GM21737 (cell line): Measurements from ENCODE around the gene POLN.
"Not testable (repeated sequence)": the region's sequence is repeated elsewhere in the genome, so short reads cannot be mapped to it uniquely, and the experiment has no call there.

Experiments used
- ATAC-seq: cut with Tn5 transposase; IDR thresholded peaks from one replicate; pipeline ENCODE4 v1.9.1; 2021; ENCODE audit warnings: mild to moderate bottlenecking, moderate library complexity; ENCODE audit not compliant: unreplicated experiment

POLN gene

DNA sequence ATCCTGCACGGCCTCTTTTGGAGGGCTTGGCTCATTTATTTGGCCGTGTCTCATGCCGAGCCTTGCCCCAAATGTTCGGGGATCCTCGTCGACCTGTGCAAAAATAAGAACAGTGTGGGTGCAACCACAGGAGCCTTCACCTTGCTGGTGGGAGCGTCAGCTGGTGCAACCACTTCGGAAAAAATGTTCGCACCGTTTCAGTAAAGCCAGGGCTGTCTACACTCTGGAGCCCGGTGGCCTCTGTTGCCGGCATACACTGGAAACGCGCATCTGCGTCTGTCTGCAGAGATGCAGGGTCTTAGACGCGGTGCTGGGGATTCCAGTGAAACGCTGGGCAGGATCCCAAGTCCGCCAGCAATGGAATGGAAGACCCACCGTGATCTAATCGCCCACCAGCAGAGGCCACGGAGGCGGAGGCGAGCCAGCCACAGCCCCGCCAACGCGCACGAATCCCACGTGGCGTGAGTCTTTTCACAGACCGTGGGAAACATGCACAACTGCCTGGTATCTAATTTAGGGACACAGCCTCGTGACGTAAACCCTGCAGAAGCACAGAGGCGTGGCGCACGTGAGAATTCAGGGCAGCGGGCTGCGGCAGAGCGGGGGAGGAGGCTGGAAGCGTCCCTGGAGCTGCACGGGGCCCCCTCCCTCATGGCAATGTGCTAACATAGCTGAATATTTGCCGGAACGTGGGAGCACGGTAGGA, 33.8 kb upstream of the POLN start:
- ATAC-seq, result no peak

DNA sequence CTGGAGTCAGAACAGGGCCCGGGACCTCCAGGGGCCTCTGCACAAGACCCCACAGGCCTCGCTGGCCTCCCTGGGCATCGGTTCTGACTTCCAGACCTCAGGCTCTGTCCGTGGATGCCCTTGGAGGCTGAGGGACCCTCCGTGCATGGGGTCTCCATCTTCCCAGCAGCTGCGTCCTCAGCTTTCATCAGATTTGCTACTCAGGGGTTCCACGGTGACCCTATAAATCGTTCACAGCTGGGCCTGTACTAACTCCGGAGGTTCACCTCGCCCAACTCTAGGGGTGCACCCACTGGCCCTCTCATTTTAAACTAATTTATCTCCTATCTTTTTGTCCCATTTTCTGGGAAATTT, 33.1 kb upstream of the POLN start:
- ATAC-seq, result not testable (repeated sequence)

DNA sequence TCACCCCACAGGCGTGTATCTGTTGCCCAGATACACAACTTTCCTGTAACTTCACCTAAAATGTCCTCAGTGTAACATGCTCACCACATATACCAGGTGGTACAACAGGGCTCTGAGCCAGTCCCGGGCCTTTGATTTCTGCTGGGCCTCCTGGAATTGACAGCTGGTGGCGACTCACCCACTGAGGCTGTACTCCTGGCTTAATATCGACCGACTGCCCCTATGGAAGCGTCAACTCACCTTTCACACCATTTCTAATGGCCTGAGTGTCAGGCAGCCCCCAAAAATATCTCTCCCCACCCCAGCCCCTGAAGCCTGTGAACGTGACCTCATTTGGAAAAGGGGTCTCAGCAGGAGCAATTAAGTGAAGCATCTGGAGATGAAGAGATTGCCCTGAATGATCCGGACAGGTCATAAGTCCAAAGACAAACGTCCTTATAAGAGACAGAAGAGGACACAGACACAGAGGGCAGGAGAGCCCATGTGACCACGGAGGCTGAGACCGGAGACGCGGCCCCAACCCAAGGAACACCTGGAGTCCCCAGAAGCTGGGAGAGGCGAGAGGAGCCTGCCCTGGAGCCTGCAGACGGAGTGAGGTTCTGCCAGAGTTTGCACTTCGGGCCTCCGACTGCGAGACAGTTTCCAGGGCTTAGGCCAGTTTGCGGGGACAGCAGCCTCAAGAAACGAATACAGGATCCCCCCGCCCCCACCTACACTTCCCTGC, 32.6 kb upstream of the POLN start:
- no peak for ATAC-seq

DNA sequence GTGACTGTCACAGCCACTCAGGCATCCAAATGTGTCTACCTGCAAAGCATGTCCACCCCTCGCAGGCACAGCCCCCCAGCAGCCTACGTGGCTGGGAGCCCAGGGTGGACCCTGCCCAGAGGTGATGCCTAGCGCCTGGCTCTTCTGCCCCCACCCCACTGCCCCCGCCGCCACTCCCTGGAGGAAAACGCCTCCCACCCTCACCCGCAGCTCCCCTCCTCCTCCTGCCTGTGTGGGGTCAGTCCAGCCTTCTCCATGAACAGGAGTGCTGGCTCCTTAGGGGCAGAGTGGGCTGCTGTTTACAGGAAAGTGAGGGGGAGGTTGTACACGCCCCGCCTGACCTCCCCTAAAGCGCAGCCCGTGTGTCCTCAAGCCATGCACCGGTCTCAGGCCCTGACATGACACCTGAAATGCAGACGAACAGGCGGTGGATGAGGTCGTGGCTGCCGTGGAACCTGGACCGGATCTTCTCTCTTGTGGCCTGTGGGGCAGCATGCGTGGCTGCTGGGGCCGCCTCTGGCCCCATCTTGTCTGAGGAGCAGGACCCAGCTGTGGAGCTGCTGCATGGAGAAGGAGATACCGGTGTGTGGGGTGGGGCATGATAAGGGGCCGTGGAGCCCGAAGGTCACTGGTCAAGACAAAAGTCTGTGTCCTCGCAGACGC, 31.9 kb upstream of the POLN start:
- no peak for ATAC-seq

DNA sequence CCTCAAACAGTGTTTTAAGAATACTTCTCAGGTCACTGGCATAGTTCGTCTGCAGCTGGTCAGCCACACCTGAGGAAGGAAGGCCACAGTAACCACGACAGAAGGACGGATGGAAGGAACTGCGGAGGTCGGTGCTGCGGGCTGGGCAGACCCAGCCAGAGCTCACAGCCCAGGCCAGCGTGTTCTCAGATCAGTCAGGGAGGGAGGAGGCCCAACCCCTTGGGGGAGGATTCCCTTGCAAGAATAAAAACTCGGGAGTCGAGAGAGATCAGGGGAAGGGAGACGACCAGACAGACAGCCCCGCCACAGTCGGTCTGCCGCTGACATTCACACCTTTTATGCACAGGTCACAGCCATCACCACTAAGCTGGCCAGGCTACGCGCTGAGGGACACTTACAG, 31.3 kb upstream of the POLN start:
- no peak for ATAC-seq

DNA sequence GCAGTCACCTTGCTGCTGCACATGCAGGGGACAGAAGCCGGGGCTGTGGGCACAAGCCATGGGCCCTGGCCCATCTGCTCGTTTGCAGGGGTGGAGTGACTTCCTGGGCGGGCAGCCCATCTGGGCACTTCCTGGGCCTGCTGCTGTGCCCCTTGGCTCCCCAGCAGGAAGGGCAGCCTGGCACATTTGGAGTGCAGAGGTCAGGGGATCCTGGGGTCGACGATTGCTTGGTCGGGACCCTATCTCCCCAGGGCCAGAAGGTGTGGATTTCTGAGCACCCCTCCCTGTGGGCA, 30.9 kb upstream of the POLN start:
- ATAC-seq, result no peak

DNA sequence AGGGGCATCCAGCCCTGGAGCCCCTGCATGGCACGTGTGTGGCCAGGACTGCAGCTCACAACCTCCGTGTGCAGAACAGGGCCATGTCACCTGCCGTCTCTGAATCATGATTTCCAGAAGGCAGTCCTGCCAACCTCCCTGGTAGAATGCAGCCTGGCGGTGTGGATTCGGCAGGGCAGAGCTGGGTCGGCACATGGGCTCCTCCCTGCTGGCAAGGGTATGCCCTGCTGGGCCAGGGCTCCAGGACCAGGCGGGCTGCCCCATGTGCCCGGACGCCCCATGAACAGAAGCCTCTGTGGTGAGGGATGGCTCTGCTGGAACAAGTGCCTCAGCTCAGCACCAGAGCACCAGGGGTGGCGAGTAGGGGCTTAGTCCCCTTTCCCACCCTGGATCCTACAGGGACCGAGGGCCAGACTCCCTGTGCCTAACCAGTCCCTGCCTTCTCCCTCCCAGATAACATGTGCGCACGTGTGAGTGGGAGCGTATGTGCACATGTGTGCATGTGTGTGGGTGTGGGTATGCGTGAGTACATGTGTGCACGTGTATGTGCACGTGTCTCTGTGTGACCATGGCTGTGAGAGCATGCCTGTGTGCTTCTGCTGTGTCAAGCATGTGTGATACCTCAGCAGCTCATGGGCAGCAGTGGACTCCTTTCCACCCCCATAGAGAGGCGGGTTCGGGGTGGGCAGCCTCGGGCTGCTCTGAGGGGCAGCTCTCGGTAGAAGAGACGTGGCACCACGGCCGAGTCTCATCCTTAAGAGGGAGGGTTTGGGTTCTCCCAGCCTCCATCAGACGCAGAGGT, 30.3 kb upstream of the POLN start:
- ATAC-seq, result no peak

DNA sequence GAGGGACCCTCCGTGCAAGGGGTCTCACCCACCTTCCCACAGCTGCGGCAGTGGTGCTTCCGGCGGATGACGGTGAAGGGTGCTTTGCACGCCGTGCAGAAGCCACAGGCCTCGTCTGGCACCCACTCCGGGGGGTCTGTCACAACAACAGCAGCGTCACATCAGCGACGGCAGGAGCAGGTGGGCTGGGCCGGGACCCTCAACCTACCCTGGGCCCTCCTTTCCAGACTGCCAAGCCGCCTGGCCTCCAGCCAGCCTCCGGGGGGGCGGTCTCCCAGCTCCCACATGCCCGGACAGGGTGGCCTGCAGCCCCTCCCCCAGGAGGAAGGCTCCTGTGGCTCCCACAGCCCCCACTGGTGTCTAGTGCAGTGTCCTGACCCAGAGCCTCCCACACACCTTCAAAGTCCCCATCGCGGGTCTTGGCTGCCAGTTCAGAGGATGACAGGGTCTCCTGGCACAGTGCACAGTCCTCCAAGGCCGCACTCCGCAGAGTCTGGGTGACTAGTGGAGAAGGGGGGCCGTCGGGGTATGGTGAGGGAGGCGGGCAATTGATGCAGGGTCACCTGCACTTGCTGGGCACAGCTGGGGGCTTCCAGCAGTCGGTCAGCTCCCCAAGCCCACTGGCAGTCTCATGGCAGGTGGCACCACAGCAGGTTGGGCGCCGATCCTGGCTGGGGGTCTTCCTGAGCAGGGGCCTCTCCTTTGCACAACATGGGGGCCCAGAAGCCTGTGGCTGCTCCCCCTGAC, 29.5 kb upstream of the POLN start:
- ATAC-seq, result no peak

DNA sequence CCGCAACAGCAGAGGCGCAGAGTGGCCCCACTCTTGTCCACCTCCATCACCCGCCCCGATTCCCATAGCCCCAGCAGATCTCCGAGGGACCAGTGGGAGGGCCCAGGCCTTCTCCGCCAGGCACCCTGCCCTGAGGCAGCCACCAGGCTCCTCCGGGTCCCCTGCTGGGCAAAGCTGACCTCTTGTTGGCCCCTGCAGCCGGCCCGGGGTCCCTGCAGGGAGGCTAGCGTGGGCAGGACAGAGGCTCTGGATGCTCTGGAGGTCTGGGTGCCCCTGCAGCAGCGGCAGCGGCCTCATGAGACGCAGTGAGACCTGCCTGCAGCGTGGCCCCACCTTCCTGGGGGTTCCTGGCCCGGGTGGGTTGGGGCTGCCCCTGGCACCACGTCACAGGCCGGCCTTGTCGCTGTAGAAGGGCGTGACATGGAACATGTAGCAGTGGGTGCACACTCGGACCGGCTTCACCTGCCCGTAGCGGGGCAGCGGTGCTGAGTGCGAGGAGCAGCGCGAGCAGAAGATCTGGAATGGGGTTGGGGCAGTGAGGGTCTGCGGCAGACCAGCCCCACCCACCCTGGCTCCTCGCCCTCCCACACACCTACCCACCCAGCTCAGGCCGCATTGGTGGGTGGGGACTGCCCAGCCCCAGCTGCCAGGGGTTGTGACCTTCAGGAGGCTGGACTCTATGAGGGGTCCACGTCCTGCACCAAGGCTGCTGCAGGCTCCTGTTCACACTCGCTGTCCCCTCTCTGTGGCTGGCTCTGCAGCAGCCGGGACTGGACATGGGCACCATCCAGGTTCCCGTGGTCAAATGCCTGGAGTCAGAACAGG, 28.6 kb upstream of the POLN start:
- ATAC-seq, result no peak

DNA sequence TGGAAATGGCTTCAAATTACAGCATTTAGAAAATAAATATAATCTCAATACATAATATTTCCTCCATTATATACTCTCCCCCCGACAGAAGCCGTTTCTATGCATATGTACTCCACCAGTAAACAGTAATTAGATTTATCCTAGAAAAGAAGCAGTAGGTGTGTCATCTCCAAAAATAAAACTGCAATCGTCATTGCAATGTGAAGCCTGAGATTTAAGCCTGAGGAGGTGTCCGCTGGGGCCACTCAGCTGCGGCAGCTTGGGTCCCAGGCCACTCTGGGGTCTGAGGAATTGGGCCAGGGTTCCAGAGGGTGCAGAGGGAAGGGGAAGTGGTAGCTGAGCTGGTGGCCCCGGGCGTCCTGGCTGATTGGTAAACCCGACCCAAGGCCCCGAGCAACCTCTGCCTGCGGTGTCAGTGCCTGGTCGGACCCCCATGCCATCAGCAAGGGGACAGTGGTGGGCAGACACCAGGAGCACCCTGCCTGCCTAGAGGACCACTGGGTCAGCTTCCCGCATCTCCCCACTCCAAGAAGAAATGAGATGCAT, 27.8 kb upstream of the POLN start:
- ATAC-seq, result no peak

DNA sequence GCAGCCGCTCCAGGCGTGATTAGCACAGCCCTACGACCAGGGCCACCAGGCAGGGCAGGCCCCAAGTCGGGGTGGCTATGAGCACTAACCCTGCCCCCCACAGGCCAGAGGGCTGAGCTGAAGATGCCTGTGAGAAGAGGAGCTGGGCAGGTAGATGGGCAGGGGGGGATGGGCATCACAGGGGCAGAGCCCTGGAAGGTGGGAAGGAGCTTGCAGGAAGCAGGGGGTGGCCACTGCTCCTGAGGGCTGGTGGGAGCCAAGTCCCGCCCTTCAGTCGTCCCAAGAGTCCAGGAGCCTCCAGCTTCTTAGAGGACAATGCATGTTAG, 27.2 kb upstream of the POLN start:
- ATAC-seq, result no peak

DNA sequence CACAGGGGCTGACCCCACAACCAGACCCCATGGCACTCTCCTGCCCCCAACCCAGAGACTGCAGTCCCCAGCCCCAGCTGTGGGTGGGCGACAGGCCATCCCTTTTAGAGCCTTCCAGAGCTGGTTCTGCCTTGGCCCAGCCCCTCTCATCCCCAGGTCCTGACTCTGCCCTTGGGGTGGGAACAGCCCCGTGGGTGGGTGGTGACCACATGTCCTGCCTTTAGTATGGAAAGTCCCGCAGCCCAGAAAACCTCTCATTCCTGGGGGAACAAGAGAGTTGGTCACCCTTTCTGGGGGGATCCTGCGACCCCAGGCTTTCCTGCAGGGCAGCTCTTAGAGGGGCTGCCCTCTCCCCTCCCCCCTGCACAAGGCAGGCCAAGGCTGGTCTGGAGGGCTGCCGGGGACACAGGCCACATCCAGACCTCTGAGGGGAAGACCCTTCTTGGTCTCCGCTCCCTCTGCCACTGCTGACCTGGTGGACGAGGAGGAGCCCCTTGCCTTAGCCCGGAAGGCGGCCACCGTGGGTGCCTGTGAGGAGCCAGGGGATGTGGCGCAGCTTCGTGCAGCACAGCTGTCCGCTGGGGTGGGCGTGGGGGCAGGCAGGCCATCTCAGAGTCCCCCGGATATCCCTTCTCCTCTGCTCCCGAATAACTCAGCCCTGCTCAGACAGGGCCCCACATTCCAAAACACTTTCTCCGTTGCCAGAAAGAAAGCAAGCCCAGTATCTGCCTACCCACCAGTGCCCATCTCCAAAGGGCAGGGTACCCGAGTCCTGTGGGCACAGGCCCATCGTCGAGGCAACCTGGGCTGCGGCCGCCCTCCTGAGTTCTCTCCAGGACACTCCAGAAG, 26.7 kb upstream of the POLN start:
- no peak for ATAC-seq

DNA sequence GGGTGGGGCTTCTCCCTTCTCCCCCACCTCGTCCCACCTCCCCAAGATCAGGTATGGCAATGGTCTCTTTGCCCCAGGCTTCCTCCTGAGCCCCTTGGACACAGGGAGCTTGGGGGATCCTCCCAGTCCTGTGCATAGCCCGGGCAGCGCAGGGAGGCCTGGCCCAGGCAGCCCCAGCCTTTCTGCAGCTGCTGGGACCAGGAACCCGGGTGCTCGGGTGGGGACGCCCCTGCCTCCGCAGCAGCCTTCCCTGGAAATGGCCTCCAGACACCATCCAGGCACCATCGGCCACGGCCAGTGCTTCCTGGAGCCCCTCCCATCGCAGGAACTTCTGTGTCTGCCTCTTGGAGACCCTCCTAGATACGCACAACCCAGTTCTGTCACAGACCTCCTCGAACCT, 25.9 kb upstream of the POLN start:
- no peak for ATAC-seq

DNA sequence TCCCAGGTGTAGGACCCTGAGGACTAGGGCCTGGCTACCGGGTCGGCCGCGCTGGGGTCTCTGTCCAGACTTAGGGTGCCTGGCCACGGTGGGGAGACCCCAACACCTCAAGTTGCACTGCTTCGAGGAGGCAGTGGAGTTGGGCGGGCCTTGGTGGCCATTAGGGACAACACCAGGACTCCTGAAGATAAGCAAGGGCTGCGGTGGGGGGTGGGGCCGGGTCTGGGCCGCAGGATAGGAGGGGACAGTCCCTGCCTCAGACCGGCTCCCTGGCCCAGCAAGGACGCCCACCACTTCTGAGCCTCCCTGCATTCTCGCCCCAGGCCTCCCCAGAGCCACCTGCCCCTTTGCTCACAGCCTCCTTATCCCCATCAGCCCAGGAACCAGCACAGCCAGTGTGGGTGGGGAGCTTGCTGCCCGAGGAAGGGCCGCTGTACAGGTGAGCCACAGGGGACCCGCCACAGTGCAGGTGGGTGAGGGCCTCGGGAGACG, 25.4 kb upstream of the POLN start:
- no peak for ATAC-seq

DNA sequence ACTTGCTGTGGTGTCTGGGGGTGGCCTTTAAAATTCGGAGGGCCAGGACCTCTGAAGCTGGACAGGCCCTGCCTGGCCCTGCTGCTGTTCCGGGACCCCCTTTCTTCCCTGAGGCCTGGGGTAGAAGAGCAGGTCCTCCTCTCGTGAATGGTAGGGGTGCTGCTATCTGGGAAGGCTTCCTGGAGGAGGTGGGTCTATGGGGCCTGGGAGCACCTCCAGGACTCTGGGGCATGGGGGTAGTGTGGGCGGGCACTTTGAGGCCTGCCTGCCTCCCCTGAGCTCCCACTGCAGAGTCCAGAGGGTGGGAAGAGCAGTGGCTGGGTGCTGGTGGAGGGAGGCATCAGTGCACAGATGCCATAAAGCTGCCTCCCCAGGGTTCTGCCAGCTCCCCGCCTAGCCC, 24.9 kb upstream of the POLN start:
- ATAC-seq, result no peak

DNA sequence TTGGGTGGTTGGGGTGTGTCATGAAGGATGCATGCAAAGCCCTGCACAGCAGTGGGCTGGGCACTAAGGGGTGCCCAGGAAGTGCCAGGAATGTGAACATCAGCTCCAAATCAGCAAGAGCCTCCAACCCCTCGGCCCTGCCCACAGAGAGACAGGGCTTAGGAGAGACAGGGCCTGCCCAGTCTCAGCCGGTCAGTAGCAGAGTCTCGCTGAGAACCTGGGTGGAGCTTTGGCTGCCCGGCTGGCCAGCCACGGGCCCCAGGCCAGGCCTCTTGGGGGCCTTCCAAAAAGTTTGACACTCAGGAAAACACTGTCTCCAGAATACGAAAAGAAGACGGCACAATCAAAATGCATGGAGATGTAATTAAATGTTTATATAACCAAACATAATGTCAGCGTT, 24.3 kb upstream of the POLN start:
- ATAC-seq, result no peak

DNA sequence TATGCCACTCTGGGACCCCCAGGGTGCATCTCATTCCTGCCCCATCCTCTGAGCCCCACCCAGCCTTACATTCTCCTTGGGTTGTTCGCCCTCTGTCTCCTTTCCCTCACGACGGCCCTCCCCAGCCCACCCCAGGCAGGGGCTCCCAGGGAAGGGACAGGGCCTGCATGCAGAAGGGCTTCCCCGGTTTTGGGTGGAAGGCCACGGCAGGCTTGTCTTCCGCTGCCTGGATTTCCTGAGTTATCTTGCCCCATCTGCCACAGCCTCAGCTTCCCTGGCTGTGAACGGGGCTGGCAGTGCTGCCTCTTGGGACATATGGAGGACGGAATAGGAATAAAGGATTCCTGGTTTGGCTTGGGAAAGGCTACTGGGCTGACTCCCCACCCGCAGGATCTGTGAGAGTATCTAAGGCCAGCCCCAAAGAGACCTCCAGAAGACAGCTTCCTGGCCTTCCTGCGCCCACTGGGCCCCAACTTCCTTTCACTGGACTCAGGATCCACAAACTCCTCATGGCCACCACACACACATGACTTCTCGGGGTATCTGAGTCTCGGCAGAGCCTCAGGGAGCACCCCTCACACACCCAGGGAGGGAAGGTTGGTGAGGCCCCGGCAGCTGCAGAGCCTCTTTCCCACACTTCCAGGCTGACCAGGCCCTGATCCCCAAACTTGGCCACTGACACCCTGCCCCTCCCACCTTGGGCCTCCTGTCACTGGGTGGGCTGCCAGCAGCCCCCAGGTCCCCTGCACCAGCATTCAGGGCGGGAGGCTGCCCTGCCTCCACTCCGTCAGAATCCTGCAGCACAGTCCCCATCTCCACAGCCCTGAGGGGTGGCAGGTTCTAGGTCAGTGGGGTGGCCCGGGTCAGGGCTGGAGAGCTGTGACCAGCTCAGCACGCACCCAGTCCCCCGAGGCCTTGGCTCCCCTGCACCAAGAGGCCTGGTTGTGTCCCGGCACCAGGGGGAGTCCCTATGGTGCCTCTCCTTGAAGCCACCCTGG, 23.5 kb upstream of the POLN start:
- no peak for ATAC-seq
